Inflammatory macrophage treated with lipopolysaccharide for 4 hours (primary cell): ENCODE measurements around the gene SBNO2.

ENCODE experiments used
- DNase-seq: peaks from one replicate; pipeline ENCODE4 v3.0.0-alpha.2; 2020

SBNO2 gene, protein sequence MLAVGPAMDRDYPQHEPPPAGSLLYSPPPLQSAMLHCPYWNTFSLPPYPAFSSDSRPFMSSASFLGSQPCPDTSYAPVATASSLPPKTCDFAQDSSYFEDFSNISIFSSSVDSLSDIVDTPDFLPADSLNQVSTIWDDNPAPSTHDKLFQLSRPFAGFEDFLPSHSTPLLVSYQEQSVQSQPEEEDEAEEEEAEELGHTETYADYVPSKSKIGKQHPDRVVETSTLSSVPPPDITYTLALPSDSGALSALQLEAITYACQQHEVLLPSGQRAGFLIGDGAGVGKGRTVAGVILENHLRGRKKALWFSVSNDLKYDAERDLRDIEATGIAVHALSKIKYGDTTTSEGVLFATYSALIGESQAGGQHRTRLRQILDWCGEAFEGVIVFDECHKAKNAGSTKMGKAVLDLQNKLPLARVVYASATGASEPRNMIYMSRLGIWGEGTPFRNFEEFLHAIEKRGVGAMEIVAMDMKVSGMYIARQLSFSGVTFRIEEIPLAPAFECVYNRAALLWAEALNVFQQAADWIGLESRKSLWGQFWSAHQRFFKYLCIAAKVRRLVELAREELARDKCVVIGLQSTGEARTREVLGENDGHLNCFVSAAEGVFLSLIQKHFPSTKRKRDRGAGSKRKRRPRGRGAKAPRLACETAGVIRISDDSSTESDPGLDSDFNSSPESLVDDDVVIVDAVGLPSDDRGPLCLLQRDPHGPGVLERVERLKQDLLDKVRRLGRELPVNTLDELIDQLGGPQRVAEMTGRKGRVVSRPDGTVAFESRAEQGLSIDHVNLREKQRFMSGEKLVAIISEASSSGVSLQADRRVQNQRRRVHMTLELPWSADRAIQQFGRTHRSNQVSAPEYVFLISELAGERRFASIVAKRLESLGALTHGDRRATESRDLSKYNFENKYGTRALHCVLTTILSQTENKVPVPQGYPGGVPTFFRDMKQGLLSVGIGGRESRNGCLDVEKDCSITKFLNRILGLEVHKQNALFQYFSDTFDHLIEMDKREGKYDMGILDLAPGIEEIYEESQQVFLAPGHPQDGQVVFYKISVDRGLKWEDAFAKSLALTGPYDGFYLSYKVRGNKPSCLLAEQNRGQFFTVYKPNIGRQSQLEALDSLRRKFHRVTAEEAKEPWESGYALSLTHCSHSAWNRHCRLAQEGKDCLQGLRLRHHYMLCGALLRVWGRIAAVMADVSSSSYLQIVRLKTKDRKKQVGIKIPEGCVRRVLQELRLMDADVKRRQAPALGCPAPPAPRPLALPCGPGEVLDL (N-terminal part only)

DNA sequence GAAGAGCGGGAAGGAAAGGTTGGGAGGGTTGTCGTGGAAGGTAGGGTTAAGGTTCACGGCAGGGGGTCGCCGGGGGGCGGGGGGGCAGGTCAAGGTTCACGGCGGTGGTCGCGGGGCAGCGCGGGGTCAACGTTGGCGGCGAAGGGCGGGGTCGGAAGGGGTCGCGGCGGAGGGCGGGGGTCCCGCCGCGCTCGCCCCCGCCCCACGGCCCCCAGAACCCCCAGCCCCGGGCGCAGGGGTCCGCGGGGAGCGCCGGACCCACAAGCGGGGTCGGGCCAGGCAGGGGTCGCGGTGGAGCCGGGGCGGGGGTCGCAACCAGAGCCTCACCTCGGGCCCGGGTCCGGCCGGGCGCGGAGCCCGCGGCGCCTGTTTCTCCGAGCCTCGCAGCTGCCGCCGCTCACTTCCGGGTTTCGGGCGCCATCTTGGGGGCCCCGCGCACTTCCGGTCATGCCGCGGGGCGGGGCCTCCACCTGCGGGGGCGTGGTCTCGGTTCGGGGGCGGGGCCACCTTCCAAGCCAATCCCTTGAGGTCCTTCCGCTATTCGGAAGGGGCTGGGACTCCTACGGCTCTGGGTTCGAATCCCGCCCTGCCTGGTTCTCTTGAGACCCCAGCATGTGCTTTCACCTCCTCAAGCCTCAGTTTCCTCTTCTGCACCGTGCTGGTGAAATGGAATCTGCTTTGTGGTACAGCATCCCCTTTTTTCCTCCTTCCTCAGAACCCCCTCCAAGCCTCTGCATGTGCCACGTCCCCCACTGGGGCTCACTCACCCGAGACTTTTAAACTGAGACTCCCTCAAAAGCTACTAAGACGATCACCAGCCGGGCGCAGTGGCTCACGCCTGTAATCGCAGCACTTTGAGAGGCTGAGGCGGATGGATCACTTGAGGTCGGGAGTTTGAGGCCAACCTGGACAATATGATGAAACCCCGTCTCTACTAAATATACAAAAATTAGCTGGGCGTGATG lies at the start of gene SBNO2:
Gene SBNO2, minus strand, starts transcription at position 424 of the 965 bp plus-strand sequence. CDS start 19,992 bp downstream, outside the sequence.
- peak; percentile 86 for DNase-seq

DNA sequence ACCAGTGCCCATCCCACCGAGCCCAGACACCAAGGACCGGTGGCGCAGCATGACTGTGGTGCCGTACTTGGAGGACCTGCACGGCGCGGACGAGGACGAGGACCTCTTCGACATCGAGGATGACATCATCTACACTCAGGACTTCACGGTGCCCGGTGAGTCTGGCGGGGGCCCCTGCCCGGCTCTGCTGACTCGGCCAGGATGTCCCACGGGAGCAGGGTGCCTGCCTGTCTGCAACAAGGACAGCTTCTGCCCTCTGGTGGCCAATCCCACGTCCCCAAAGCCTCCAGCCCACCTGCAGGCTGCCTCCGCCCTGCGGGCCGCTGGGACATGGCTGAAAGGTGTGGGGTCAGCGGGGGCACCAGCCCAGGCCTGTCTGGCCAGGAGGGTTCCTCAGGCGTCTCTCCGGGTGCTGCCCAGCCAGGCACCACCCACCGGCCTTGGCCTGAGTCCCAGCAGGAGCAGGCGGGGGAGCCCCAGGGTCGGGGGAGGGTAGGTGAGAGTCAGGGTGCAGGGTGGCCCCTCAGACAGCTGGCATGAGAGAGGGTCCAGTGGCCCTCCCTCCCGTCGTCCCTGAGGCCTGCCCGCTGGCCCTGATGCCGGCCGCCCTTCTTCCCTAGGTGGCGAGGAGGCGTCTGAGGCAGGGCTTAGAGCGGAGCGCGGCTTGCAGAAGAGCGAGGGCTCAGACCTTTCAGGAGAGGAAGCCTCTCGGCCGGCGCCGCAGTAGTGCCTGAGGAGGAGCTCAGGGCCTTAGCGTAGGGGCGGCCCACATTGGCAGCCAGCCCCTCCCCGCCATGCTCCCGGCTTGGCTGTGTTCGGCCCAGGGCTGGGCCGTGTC lies 49.2 kb upstream of the SBNO2 start:
- no peak for DNase-seq

DNA sequence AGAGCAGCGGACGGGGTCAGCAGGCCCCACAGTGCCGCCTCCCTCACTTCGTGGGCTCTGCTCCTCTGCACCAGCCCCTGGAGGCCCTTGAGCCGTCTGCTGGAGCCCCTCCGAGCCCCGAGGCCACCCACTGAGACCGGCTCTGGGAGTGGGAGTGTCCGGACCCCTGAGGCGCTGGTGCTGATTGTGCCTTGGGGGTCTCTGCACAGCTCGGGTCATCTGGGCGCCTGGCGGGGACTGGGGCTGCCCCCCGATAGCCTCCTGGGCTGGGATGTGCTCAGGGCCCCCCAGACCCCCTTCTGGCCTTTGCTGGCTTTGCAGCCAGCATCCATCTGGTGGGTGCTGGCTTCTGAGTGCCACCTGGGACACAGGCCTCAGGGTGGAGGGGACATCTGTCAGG lies 48.3 kb upstream of the SBNO2 start:
- no peak for DNase-seq

DNA sequence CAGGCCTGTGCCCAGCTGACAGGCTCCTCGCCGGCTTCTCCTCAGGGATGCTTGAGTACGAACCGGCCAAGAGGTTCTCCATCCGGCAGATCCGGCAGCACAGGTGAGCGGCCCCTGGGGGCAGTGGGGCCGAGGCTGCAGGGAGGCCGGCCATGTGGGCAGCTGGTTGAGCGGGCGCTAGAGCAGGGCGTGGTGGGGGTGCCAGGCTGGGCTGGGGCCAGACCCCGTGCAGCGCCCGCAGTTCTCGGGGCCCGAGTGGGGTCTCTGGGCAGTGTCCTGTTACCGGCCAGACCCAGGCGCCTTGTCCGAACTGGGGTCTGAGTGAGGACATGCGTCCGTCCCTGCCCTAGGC lies 47.8 kb upstream of the SBNO2 start:
- DNase-seq: no peak

DNA sequence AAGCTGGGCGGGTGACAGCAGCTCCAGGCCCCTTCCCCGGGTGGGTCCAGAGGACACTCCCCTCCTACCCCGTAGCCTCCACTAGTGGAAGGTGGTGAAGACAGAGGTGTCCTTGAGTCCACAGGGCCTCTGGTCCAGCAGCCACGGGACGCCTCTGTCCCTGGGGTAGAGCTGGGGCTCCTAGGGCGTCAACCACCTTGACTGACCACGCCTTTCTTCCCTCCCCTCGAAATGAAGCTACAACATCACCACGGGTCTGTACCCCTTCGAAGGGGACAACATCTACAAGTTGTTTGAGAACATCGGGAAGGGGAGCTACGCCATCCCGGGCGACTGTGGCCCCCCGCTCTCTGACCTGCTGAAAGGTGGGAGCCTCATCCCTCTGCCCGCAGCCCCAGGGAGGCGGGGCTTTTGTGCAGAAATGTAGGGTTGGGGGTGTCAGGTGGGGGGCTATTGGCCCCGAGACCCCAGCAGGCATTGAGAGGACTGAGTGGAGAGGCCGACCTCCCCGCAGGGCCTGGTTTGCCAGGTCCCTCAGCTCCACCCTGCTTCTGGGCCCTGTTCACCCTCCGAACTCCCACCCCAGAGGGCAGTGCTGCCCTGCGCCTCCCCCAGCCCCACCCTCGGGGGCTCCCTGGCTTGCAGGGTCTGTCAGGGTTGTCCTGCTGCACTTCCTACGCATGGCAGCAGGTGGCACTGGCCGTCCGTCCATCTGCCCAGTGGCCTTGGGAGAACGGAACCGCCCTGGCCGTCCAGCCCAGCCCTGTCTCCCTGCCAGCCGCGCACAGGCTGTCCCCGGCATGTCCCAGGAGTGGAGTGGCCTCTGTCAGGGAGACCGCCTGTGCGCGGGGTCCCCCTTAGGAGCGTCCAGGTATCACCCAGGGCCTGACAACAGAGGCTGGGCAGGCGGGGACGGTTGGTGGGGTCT lies 47.2 kb upstream of the SBNO2 start:
- peak; percentile 54 for DNase-seq

DNA sequence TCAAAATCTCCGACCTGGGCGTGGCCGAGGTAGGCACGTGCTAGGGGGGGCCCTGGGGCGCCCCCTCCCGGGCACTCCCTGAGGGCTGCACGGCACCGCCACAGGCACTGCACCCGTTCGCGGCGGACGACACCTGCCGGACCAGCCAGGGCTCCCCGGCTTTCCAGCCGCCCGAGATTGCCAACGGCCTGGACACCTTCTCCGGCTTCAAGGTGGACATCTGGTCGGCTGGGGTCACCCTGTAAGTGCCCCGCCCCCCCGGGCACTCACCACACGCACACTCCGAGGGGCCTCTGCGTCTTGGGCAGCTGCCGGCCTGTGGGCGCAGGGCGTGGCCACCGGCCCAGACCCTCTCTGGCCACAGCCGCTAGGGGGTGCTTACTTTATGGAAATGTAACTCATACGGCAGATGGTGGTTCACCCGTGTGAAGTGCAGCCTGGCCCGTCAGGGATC lies 46.4 kb upstream of the SBNO2 start:
- no peak for DNase-seq

DNA sequence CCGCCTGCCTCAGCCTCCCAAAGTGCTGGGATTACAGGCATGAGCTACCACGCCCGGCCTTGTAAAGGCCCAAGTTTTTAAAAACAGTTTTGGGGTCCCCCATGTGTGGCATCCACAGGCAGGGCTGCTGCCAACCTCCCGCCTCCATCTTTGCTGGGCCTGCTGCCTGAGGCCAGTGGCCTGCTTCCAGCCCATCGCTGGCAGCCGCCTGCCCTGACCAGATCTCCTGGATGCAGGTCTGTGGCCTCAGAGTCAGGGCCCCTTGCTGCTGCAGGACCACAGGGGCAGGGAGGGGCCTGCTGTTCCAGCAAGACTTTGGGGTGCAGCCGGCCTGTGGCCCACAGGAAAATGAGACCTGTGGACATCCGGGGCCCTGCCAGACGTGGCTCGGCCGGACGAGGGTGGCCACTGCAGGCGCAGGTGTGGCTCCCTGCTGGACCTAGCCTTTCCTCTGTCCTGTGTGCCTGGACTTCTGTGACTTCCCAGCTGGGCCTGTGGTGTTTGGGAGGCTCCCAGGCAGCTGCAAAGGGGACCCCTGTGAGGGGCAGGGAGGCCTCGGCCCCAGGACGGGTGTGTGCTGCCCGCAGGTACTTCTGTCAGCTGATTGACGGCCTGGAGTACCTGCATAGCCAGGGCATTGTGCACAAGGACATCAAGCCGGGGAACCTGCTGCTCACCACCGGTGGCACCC lies 45.9 kb upstream of the SBNO2 start:
- DNase-seq: no peak

DNA sequence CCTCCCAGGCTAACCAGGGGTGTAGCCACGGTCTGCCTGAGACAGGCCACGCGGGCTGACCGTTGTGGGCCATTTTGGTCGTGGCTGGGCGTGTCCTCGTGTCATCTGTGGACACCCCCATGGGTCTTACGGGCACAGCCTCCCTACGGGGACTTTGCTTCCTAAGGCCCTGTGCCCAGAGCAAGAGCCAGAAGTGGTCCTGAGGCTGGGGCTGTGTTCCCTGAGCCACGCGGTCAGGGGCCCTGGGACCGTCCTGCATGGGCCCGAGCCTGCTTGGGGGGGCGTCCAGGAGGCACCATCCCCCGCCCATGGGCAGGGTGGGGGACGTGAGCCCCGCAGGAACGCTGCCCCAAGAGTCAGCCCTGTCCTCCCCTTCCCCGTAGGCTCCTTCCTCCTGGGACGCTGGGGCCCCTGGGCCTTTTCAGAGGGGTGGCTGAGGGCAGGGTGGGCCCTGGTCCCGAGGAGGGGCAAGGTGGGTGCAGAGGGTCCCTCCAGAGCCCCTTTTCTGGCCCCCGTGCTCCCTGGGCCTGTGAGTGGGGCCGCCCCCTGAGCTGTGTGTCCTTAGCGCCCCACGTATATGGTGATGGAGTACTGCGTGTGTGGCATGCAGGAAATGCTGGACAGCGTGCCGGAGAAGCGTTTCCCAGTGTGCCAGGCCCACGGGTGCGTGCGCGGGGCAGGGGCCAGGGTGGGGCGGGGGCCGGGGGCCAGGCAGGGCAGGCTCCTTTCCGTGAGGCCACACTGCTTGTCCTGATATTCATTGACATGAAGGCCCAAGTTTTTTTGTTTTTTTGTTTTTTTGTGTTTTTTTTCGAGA lies 44.9 kb upstream of the SBNO2 start:
- no peak for DNase-seq

DNA sequence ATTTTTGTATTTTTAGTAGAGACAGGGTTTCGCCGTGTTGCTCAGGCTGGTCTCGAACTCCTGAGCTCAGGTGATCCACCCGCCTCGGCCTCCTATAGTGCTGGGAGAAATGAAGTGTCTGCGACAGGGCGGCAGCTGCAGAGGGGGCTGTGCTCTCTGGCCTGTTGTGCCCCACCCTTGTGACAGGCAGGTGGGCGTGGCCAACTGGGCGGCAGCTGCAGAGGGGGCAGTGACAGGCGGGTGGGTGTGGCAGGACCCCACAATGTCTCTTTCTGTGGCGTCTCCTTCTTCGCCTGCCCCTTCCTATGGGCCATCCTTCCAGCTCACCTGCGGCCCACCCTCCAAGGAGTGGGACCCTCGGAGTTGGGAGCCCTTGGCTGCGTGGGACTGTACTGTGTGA lies 43.3 kb upstream of the SBNO2 start:
- DNase-seq: no peak

DNA sequence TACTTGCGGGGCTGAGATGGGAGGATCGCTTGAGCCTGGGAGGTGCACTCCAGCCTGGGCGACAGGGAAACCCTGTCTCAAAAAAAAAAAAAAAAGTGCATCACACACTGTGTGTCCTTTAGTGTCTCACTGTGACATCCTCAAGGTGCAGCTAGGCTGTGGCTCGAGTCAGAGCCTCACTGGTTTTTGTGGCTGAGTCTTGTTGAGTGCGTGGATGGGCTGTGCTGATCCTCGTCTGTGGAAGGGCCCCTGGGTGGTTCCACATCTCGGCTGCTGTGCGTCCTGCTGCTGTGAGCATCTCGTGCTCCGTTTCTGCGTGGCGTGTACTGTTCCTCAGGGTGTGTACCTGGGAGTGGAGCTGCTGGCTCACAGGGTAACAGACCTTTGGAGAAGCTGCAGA lies 42.7 kb upstream of the SBNO2 start:
- no peak for DNase-seq

DNA sequence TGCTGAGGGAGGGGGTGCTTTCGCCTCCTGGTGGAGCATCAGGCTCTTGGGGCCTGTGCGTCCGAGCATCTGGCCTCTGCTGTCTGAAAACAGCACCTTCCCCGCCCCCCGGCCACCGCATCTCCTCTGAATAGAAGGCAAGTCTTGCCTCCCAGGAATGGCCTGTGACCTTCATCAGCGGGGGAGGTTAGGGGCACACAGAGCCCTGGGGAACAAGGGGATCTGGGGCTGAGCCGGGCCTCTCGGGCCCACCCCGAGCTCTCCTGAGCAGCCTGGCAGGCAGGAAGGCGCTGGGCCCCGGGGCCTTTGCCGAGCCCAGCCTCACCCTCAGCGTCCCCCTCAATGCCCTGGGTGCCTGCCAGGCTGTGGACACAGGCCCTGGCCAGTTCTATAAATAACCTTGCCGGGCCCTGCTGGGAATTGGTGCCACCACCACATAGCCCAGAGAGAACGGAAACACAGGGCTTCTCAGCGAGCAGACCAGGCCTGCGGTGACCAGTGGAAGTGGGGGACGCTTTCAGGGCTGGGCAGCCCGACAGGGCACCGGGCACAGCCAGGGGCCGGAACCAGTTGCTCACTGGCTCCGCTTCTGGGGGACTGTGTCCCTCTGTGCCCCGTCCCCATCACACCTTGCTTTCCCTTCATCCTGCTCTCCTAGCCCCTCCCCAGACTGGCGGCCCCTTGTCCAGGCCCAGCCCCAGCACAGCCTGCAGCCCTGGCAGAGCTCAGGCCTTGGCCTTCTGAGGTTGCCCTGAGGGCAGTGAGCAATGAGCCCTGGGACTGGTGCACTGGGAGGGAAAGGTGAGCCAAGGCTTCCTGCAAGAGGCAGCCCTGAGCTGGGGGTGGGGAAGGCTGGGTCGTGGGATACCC lies 41.0 kb upstream of the SBNO2 start:
- DNase-seq: no peak

DNA sequence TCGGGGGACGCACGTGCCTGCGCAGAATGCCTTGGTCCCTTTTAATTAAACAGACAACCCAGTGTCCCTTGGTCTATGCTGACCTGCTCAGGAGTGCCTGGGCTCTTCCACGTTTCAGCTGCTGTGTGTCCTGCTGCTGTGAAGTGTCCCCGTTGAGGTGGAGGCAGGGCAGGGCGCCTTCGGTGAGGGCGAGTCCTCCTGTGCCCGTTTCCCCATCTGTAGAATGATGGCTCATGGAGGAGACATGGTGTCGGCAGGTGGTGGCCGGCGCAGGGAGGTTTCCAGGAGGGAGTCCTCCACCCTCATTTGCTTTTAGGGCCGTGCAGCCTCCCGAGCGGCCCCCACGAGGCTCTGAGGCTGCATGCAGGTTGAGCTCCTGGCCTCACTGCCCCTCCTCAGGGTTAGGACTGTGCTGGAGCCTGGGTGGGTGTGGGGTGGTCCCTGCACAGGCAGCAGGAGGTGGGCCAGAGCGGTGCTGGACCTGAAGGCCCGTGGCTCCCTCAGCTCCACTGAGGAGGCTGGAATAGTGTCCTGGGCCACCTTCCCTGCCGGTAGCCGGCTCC lies 40.3 kb upstream of the SBNO2 start:
- no peak for DNase-seq

DNA sequence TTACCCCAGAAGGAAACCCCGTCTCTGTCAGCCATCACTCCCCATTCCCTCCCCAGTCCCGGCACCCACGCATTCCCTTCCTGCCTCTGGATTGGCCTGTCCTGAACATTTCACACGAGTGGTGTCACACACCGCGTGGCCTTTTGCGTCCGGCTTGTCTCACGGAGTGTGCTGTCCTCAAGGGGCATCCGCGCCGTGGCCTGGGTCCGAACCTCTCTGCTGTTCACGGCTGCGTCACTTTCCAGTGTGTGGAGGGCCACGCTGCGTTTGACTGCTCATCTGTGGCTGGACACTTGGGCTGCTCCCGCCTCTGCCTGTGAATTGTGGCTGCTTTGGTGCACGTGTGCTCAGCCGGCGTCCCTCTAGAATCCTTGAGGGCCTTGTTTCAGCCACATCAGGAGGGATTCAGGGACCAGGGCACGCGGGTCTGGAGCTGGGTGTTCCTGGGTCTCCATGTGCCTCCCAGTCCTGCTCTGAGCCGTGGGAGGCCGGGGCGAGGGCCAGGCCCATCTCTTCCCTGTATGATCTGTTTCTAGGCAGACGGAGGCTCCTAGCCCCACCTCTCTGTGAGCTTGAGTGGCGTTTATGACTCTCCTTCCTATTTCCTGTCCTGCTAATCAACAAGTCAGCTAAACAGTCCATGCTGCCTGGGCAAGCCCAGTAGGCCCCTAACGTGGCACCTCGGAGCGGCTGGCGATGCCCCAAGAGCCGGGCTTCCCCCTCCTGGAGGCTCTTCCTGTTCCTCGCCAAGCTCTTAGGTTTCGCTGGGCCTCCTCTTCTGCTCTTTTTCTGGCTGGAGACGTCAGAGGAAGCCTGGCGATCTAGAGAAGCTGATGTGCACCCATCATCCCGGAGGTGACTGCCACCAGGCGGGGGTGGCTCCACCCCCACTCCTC lies 39.6 kb upstream of the SBNO2 start:
- peak; percentile 96 for DNase-seq

DNA sequence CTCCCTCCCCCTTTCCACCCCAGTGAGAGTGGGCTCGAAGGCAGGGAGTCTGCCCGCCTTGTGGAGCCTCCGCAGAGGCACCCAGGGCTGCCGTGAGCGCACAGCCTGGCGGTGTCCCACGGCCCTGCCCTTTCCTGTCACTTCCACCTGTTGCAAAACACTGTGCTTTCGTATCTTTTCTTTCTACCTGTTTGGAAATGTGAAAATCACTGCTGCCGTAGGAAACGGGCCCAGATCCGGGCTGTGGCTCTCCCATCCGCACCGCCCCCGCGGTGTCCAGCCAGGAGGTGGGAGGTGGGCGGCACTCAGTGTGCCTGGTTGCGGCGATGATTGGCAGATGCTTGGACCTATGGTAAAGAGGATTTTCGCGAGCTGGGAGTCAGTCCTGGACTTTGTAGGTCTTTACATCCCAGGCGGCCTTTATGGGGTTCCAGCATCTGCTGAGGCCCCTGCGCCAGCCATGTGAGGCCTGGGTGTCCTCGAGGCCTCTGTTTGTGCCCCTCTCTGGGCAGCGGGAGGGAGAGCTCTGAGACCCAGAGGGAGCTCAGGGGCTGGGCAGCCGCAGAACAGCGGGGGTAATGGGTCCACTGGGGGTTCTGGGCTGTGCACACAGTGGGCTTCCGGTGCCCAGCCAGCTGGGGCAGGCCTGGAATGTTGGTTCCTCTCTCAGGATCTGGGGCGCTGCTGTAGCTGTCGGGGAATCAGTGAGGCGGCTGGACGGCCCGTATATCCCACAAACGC lies 37.6 kb upstream of the SBNO2 start:
- DNase-seq: no peak

DNA sequence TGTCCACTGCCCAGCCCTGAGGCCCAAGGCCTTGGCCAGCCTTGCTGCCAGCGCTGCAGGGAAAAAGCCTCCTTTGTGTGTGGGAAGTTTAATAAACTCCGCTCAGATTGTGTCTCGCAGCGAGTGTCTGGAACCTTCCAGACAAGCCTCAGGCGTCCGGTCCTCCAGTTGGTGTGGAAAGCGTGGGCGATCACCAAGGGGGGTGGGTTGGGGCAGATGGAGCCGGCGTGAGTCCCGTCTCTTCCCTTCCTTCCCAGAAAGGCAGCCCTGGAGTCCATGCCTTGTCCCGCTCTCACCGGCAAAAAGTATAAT lies 36.1 kb upstream of the SBNO2 start:
- no peak for DNase-seq
